Measurements from ENCODE around the gene ARL5B.
"Not testable (repeated sequence)": the region's sequence is repeated elsewhere in the genome, so short reads cannot be mapped to it uniquely, and the experiment has no call there.

Gene ARL5B

GRCh38 chr10:18659125-18659818, at the start of gene ARL5B:
Gene ARL5B, plus strand, starts transcription at chr10:18659431. Its CDS starts 207 bp downstream, at chr10:18659638.
- FAIRE-seq (no peak), DNase-seq (ENCODE audit: insufficient read length, low spot score) (peak; percentile 92)
- no peak for TF ChIP-seq CTCF (IDR thresholded peaks at IDR 0.05; ENCODE audit: insufficient read depth, missing control alignments)

GRCh38 chr10:18610517-18610916, 48.7 kb upstream of the ARL5B start:
- DNase-seq (ENCODE audit: insufficient read length, low spot score): no peak
- TF ChIP-seq CTCF (IDR thresholded peaks at IDR 0.05; ENCODE audit: insufficient read depth, missing control alignments): no peak
- FAIRE-seq: peak; percentile 25

GRCh38 chr10:18611168-18611567, 48.1 kb upstream of the ARL5B start:
- FAIRE-seq: no peak
- TF ChIP-seq CTCF (IDR thresholded peaks at IDR 0.05; ENCODE audit: insufficient read depth, missing control alignments): no peak
- no peak for DNase-seq (ENCODE audit: insufficient read length, low spot score)

- FAIRE-seq (peak; percentile 21), DNase-seq (ENCODE audit: insufficient read length, low spot score) (no peak)
- no peak for TF ChIP-seq CTCF (IDR thresholded peaks at IDR 0.05; ENCODE audit: insufficient read depth, missing control alignments)
Measured at GRCh38 chr10:18615618-18616017, 43.6 kb upstream of the ARL5B start.

- no peak for TF ChIP-seq CTCF (IDR thresholded peaks at IDR 0.05; ENCODE audit: insufficient read depth, missing control alignments)
- no peak for DNase-seq (ENCODE audit: insufficient read length, low spot score)
- FAIRE-seq: peak; percentile 56
Measured at GRCh38 chr10:18616337-18616736, 42.9 kb upstream of the ARL5B start.

- no peak for TF ChIP-seq CTCF (IDR thresholded peaks at IDR 0.05; ENCODE audit: insufficient read depth, missing control alignments)
- FAIRE-seq: no peak
- DNase-seq (ENCODE audit: insufficient read length, low spot score): no peak
Measured at GRCh38 chr10:18619016-18619415, 40.2 kb upstream of the ARL5B start.

- DNase-seq (ENCODE audit: insufficient read length, low spot score) (no peak), FAIRE-seq (no peak)
- TF ChIP-seq CTCF (IDR thresholded peaks at IDR 0.05; ENCODE audit: insufficient read depth, missing control alignments): no peak
Measured at GRCh38 chr10:18620856-18621255, 38.4 kb upstream of the ARL5B start.

- FAIRE-seq; DNase-seq (ENCODE audit: insufficient read length, low spot score): not testable (repeated sequence)
Measured at GRCh38 chr10:18623671-18624070, 35.6 kb upstream of the ARL5B start.

Data from D721Med (cell line).